Common myeloid progenitor, CD34-positive (primary cell): ENCODE data around the gene NEU3.
"Not testable (repeated sequence)": the region's sequence is repeated elsewhere in the genome, so short reads cannot be mapped to it uniquely, and the experiment has no call there.

Experiments used
- CTCF ChIA-PET: fragments of 350-600 bp; sonication (Branson Sonifier 250); formaldehyde crosslinking; loops from one replicate; lab custom pipeline; 2021; ENCODE audit warnings: antibody characterized with exemption; lab: Charles Lee
- POLR2A ChIA-PET: fragments of 350-600 bp; sonication (Branson Sonifier 250); formaldehyde crosslinking; loops from one replicate; lab custom pipeline; 2021; ENCODE audit warnings: antibody characterized with exemption; lab: Charles Lee
- DNase-seq, 3 donors: peaks; one replicate each; pipeline versions ENCODE4 v3.0.0 to v3.0.0-alpha.2; 2013
- H3K27ac ChIP-seq, 2 experiments: 1 replicate in 1 of 2; 2 replicates in 1 of 2; pipeline ENCODE4 v1.7.0; 2013; ENCODE audit warnings: inconsistent platforms in 2 of 2, low read length in 2 of 2, mild to moderate bottlenecking in 2 of 2, low read depth in 1 of 2, moderate library complexity in 1 of 2; ENCODE audit not compliant: severe bottlenecking in 2 of 2, insufficient read depth in 1 of 2, poor library complexity in 1 of 2
- H3K27me3 ChIP-seq, 5 experiments: replicated peaks in 2 of 5; 1 replicate in 3 of 5; 2 replicates in 2 of 5; pipeline versions ENCODE4 v1.6.1 to v1.7.0; 2013; ENCODE audit warnings: low read length in 4 of 5, mild to moderate bottlenecking in 2 of 5, moderate library complexity in 2 of 5, inconsistent platforms in 1 of 5; ENCODE audit not compliant: insufficient read depth in 5 of 5, control insufficient read depth in 4 of 5
- H3K36me3 ChIP-seq, 4 experiments: 1 replicate in 2 of 4; 2 replicates in 2 of 4; pipeline versions ENCODE4 v1.6.1 to v1.7.0; 2013; ENCODE audit warnings: low read length in 3 of 4, control low read depth in 1 of 4, mild to moderate bottlenecking in 1 of 4; ENCODE audit not compliant: control insufficient read depth in 4 of 4, insufficient read depth in 4 of 4
- H3K4me1 ChIP-seq, 4 experiments: 1 replicate in 3 of 4; 2 replicates in 1 of 4; pipeline versions ENCODE4 v1.6.1 to v1.7.1; 2013; ENCODE audit warnings: low read length in 3 of 4, mild to moderate bottlenecking in 3 of 4, control low read depth in 1 of 4, inconsistent platforms in 1 of 4, moderate library complexity in 1 of 4; ENCODE audit not compliant: control insufficient read depth in 4 of 4, insufficient read depth in 4 of 4; ENCODE audit errors: control extremely low read depth in 1 of 4
- H3K4me3 ChIP-seq, 7 experiments: 1 replicate in 4 of 7; 2 replicates in 3 of 7; pipeline versions ENCODE4 v1.5.1 to v1.7.0; 2013; ENCODE audit warnings: mild to moderate bottlenecking in 7 of 7, low read length in 6 of 7, moderate library complexity in 6 of 7, inconsistent platforms in 2 of 7, low read depth in 2 of 7, control low read depth in 1 of 7; ENCODE audit not compliant: insufficient read depth in 4 of 7, control insufficient read depth in 1 of 7; ENCODE audit errors: extremely low read depth in 1 of 7
- H3K9me3 ChIP-seq, 5 experiments: 1 replicate in 4 of 5; 2 replicates in 1 of 5; pipeline versions ENCODE4 v1.6.1 to v1.7.1; 2013; ENCODE audit warnings: low read length in 4 of 5, mild to moderate bottlenecking in 2 of 5, inconsistent platforms in 1 of 5, low read depth in 1 of 5, moderate library complexity in 1 of 5; ENCODE audit not compliant: control insufficient read depth in 4 of 5, insufficient read depth in 2 of 5; ENCODE audit errors: control extremely low read depth in 1 of 5
- WGBS: methylation state at CpG from one replicate; pipeline ENCODE4 v1.1.5; 2013; ENCODE audit not compliant: insufficient coverage; 5-methylcytosine and 5-hydroxymethylcytosine counted together

NEU3 gene

GRCh38 chr11:74978041-74978440 lies 10.7 kb upstream of the NEU3 start:
- Histone ChIP-seq H3K36me3 (peaks cover 15 to 56% (median 36%) of the 10 kb centered on the region in 4 experiments), H3K4me1 (no peaks in the 10 kb centered on the region), H3K27ac (no peak overlapping the region), H3K4me3 (no peak overlapping the region), H3K9me3 (peaks cover 0 to 5% (median 0%) of the 10 kb centered on the region in 5 experiments), H3K27me3 (no peaks in the 10 kb centered on the region)
- ChIA-PET CTCF (no interaction called here), POLR2A (no interaction called here)
- 96% methylated on average over 4 of the region's 4 CpGs for WGBS
- no peak for DNase-seq

DNA sequence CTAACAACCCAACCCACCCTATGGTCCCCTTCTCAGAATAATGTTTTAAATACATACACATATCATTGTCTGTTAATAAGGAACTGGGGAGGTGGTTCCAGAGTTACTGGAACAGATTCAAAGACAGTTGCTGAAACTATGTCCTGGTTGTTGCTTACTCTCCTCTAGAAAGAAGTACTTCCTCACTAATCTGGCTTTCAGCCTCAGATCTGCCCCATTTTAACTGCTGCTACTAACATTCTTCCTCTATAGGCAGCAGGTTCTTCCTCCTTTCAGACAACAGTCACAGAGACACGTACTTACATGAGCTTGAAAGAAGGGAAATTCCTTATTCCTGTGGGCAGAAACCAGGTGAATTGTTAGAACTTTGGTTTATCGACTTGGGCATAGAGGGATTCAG lies 8.1 kb upstream of the NEU3 start:
- DNase-seq = no peak
- CTCF ChIA-PET = interaction anchor here (1.1 kb wide), 2 partner anchors 50 kb away, joined by 3 to 4 read pairs; no protein-coding TSS in a partner anchor
- no peak overlapping the region for H3K4me3 ChIP-seq
- H3K27ac ChIP-seq = no peak overlapping the region
- H3K27me3 ChIP-seq = no peaks in the 10 kb centered on the region
- no peaks in the 10 kb centered on the region for H3K4me1 ChIP-seq
- H3K9me3 ChIP-seq = peaks cover 0 to 5% (median 0%) of the 10 kb centered on the region in 5 experiments
- POLR2A ChIA-PET = no interaction called here
- peaks cover 9 to 43% (median 23%) of the 10 kb centered on the region in 4 experiments for H3K36me3 ChIP-seq
- 80% methylated on average over 2 of the region's 2 CpGs for WGBS

DNA sequence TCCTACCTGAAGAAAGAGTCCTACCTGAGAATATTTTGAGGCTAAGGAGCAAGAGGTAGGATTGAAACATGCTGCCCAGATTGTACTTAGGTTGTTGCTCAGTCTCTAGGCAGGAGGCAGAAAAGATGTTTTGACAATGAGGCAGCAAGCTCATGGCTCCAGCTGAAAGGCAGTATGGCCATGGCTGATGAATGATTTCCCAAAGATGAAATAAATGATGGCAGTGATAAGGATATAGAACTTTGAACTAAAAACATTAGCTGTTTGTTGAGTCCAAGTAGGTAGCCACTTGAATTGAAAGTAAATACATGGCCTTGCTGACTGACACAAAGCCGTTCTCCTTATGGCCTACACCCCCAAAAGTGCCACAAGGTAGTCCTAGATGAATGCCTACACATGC lies 6.8 kb upstream of the NEU3 start:
- ChIA-PET POLR2A (no interaction called here), CTCF (interaction anchor here (1.1 to 1.5 kb wide), 3 partner anchors 8 to 51 kb away, joined by 3 to 4 read pairs (median 3); no protein-coding TSS in a partner anchor)
- DNase-seq = no peak
- H3K9me3 ChIP-seq = peaks cover 0 to 5% (median 0%) of the 10 kb centered on the region in 5 experiments
- no CpG with 5 or more reads among the region's 1 CpG for WGBS
- no peak overlapping the region for H3K4me3 ChIP-seq
- no peaks in the 10 kb centered on the region for H3K4me1 ChIP-seq
- H3K36me3 ChIP-seq = peaks cover 4 to 32% (median 16%) of the 10 kb centered on the region in 4 experiments
- H3K27ac ChIP-seq = no peak overlapping the region
- H3K27me3 ChIP-seq = no peaks in the 10 kb centered on the region

DNA sequence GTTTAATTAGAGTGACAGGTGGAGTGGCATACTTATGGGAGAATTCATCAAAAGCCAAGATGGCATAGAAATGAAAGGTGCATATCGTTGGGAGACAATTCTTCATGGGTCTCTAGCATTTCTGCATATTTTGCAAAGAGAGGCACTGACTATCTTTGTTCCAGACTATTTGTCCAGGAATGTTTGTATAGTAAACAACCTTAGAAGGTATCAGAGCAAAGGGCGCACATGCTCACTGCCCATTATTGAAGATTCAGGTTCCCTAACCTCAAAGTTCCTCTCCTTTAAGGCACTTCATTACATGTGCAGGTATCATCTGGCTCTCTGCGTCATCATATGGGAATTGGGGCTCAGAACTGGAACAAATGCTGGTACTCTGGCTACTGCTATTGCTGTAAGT lies 4.7 kb upstream of the NEU3 start:
- H3K4me1 ChIP-seq = peaks cover 3 to 9% (median 6%) of the 10 kb centered on the region in 4 experiments
- DNase-seq = no peak
- H3K27ac ChIP-seq = no peak overlapping the region
- ChIA-PET CTCF (no interaction called here), POLR2A (no interaction called here)
- no peaks in the 10 kb centered on the region for H3K27me3 ChIP-seq
- WGBS = 100% methylated on average over 2 of the region's 3 CpGs
- H3K4me3 ChIP-seq = no peak overlapping the region
- peaks cover 0 to 22% (median 10%) of the 10 kb centered on the region in 4 experiments for H3K36me3 ChIP-seq
- H3K9me3 ChIP-seq = peaks cover 0 to 5% (median 0%) of the 10 kb centered on the region in 5 experiments

GRCh38 chr11:74984730-74985129 lies 4.0 kb upstream of the NEU3 start:
- ChIA-PET CTCF (no interaction called here), POLR2A (no interaction called here)
- Histone ChIP-seq H3K4me3 (no peak overlapping the region), H3K9me3 (peaks cover 0 to 5% (median 0%) of the 10 kb centered on the region in 5 experiments), H3K27me3 (no peaks in the 10 kb centered on the region), H3K36me3 (peaks cover 0 to 18% (median 8%) of the 10 kb centered on the region in 4 experiments), H3K27ac (no peak overlapping the region), H3K4me1 (peaks cover 5 to 16% (median 10%) of the 10 kb centered on the region in 4 experiments)
- 100% methylated on average over 2 of the region's 2 CpGs for WGBS
- no peak for DNase-seq

GRCh38 chr11:74989260-74989638 lies 516 bp downstream of the NEU3 start:
- Histone ChIP-seq H3K36me3 (peaks cover under 1 to 5% (median 3%) of the 10 kb centered on the region in 4 experiments), H3K27ac (peak overlapping the region; percentile 78 to 93), H3K4me3 (peak overlapping the region; percentile 83 to 94 (median 89)), H3K4me1 (peaks cover 8 to 26% (median 16%) of the 10 kb centered on the region in 4 experiments), H3K27me3 (no peaks in the 10 kb centered on the region), H3K9me3 (no peaks in the 10 kb centered on the region)
- POLR2A ChIA-PET = interaction anchor here (0.7 kb wide), 1 partner anchor 21 kb away, joined by 3 read pairs; no protein-coding TSS in a partner anchor
- WGBS = 14% methylated on average over 5 of the region's 8 CpGs
- CTCF ChIA-PET = interaction anchor here (0.9 to 1.2 kb wide), 5 partner anchors 8 to 52 kb away, joined by 3 to 4 read pairs (median 3); no protein-coding TSS in a partner anchor
- peak; percentile 9 to 32 (median 17) for DNase-seq

DNA sequence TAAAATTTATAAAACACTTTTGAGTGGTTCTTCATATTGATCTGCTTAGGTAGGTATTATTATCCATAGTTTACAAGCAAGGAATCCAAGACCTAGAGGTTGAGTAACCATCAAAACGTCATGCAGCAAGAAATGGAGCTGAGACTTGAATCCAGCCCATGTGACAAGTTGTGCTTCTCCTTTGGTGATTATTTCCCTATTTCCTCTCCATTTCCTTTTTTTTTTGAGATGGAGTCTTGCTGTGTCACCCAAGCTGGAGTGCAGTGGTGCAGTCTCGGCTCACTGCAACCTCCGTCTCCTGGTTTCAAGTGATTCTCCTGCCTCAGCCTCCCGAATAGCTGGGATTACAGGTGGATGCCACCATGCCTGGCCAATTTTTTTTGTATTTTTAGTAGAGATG lies 1.4 kb downstream of the NEU3 start:
- H3K27ac ChIP-seq = not testable (repeated sequence)

More for the DNA sequence above, 1.4 kb downstream of the NEU3 start:
- POLR2A ChIA-PET, H3K9me3 ChIP-seq, H3K27me3 ChIP-seq: not testable (repeated sequence)
- CTCF ChIA-PET = interaction anchor here (0.8 kb wide), 1 partner anchor 60 kb away, joined by 3 read pairs; no protein-coding TSS in a partner anchor
- DNase-seq = peak in 2 of 3 donors; percentile 13 to 15
- peaks cover 9 to 13% (median 12%) of the 10 kb centered on the region in 4 experiments for H3K36me3 ChIP-seq
- H3K4me1 ChIP-seq = peaks cover 8 to 26% (median 16%) of the 10 kb centered on the region in 4 experiments
- WGBS = 60% methylated on average over 1 of the region's 4 CpGs
- H3K4me3 ChIP-seq = peak overlapping the region in 1 of 7 experiments; percentile 83
